Heart left ventricle (tissue), 16 donors: ENCODE measurements around the gene MYLK4. TPM values are rescaled to one million over a fixed set of nuclear protein-coding genes. Genes with fewer than 3 reads are reported as not detected.

Source experiments
- ATAC-seq, 4 donors: fragments of 200-7000 bp; cut with Tn5 transposase; one replicate each; pipeline ENCODE4 v1.9.1; 2020 to 2022; ENCODE audit warnings: moderate library complexity in 4 of 4, mild to moderate bottlenecking in 3 of 4, moderate number of reproducible peaks in 1 of 4
- DNase-seq, 5 donors: peaks; one replicate each; pipeline ENCODE4 v3.0.0-alpha.2; 2020
- H3K27ac ChIP-seq, 12 donors: fragments of 200-600 bp; sonication (generic) in 4 of 12; one replicate each; pipeline versions ENCODE4 v1.5.0 to v1.8.0; 2016 to 2022; ENCODE audit warnings: mild to moderate bottlenecking in 2 of 12
- H3K27me3 ChIP-seq, 9 donors: fragments of 200-600 bp; sonication (generic) in 2 of 9; one replicate each; pipeline versions ENCODE4 v1.5.1 to v1.8.0; 2016 to 2022; ENCODE audit warnings: mild to moderate bottlenecking in 3 of 9
- H3K36me3 ChIP-seq, 9 donors: fragments of 200-600 bp; sonication (generic) in 2 of 9; one replicate each; pipeline versions ENCODE4 v1.5.0 to v1.8.0; 2018 to 2022; ENCODE audit warnings: mild to moderate bottlenecking in 2 of 9
- H3K4me1 ChIP-seq, 12 donors: fragments of 200-600 bp; sonication (generic) in 4 of 12; one replicate each; pipeline versions ENCODE4 v1.5.0 to v1.8.0; 2016 to 2022; ENCODE audit warnings: mild to moderate bottlenecking in 3 of 12
- H3K4me3 ChIP-seq, 12 donors: fragments of 200-600 bp; sonication (generic) in 4 of 12; one replicate each; pipeline versions ENCODE4 v1.5.0 to v1.8.0; 2017 to 2022; ENCODE audit warnings: mild to moderate bottlenecking in 9 of 12, moderate library complexity in 4 of 12
- H3K9me3 ChIP-seq, 12 donors: fragments of 200-600 bp; sonication (generic) in 4 of 12; one replicate each; pipeline versions ENCODE4 v1.5.0 to v1.8.0; 2016 to 2022; ENCODE audit warnings: mild to moderate bottlenecking in 1 of 12
- CTCF ChIP-seq, 12 donors: fragments of 200-600 bp; sonication (generic) in 4 of 12; IDR thresholded peaks; one replicate each; pipeline versions ENCODE4 v1.5.0 to v1.8.0; 2018 to 2022; ENCODE audit warnings: antibody characterized with exemption in 12 of 12, mild to moderate bottlenecking in 5 of 12
- POLR2A ChIP-seq, 2 donors: fragments of 450-650 bp; IDR thresholded peaks; one replicate each; pipeline ENCODE4 v1.6.1; 2017; ENCODE audit warnings: antibody characterized with exemption in 2 of 2, mild to moderate bottlenecking in 2 of 2, moderate library complexity in 2 of 2
- WGBS, 4 donors: extraction: QIAGEN DNeasy Blood & Tissue Kit in 2 of 4; methylation state at CpG; one replicate each; pipeline versions ENCODE4 v1.1.5 to v1.1.7; 2013 to 2018; 5-methylcytosine and 5-hydroxymethylcytosine counted together
- intact Hi-C, 10 donors: fragments of 100-400 bp; cut with DNase I; formaldehyde crosslinking; loops; one replicate each; pipeline versions ENCODE4 v1.11.1 to v1.14.2; 2022
- polyA plus RNA-seq, 2 donors: library from polyadenylated mRNA; stranded (reverse); fragments of 200-250 nt; gene quantifications; one replicate each; pipeline ENCODE4 v1.2.3, GENCODE V29; 2013
- total RNA-seq, 9 donors: library from RNA; depleted of rRNA in 2 of 9; stranded (reverse); fragments of >200 nt in 2 of 9; fragmentation: NEBNext Ultra II Directional in 3 of 9; extraction: Animal tissue kit (Norgen Biotek cat#: 25700) in 3 of 9; gene quantifications; one replicate each; pipeline versions ENCODE4 v1.1.0 to v1.2.4, GENCODE V29; 2016 to 2023
- donor health status: ischemic (EF 13 %, LVEDD 7.1; RV severe dilation, severe dysfunction).
- donor health status: healthy with polysubstance abuse.
- donor health status: DM: no; HTN: yes; CAD: no.
- donor health status: DM: no; HTN: no; CAD: no.
- donor health status: ischemic (EF 25% LVEDD 6.9; RV normal size, moderate dysfunction).
- donor health status: ischemic (EF 25% LVEDD 5.7; RV mildly dilated, moderate dysfunction).
- donor health status: healthy.
- donor health status: DM: yes; HTN: yes; CAD: no.
- donor health status: ischemic (EF 35%, LVEDD 5.7; RV mildly dilated, moderate dysfunction).
- donor health status: nonischemic (EF 11% LVEDD 7.7; RV severe dilation, severe dysfunction).
- donor health status: DM: yes; HTN: yes; CAD: no.
- donor health status: PGD.
- donor health status: ischemic (EF 29% LVEDD 5.4; RV normal size, mild dysfunction).
- donor health status: nonischemic (EF 23%, LVEDD 6.1; RV moderate dilation, normal function).

The MYLK4 gene
- total and polyA plus RNA-seq, 11 donors, result 0.14 to 1.6 (median 0.52) TPM

GRCh38 chr6:2643935-2644539 lies 106.7 kb downstream of the MYLK4 start:
- Histone ChIP-seq H3K4me1 (no peaks in the 10 kb centered on the region), H3K27me3 (peaks cover 0 to 19% (median 0%) of the 10 kb centered on the region in 9 donors), H3K27ac (no peak overlapping the region), H3K36me3 (no peaks in the 10 kb centered on the region), H3K9me3 (no peaks in the 10 kb centered on the region), H3K4me3 (no peak overlapping the region)
- TF ChIP-seq CTCF (IDR thresholded peaks at IDR 0.05) (no peak), POLR2A (IDR thresholded peaks at IDR 0.05) (no peak)
- DNase-seq (no peak), ATAC-seq (no peak)
- intact Hi-C loops, result loop anchor here in 1 of 10 donors (10.0 kb wide), 1 partner anchor 949 kb away; no protein-coding TSS in a partner anchor
- 81 to 89% (median 87%) methylated on average over 5 of the region's 5 CpGs for WGBS, 4 donors

GRCh38 chr6:2643130-2643529 lies 107.6 kb downstream of the MYLK4 start:
- 76 to 92% (median 89%) methylated on average over 2 of the region's 2 CpGs for WGBS, 4 donors
- Histone ChIP-seq H3K36me3 (no peaks in the 10 kb centered on the region), H3K27ac (no peak overlapping the region), H3K9me3 (no peaks in the 10 kb centered on the region), H3K4me1 (no peaks in the 10 kb centered on the region), H3K4me3 (no peak overlapping the region), H3K27me3 (peaks cover 0 to 19% (median 0%) of the 10 kb centered on the region in 9 donors)
- ATAC-seq (no peak), DNase-seq (no peak)
- TF ChIP-seq CTCF (IDR thresholded peaks at IDR 0.05) (no peak), POLR2A (IDR thresholded peaks at IDR 0.05) (no peak)
- intact Hi-C loops, result loop anchor here in 1 of 10 donors (10.0 kb wide), 1 partner anchor 948 kb away; no protein-coding TSS in a partner anchor

GRCh38 chr6:2641044-2641725 lies 109.5 kb downstream of the MYLK4 start:
- 82 to 84% (median 83%) methylated on average over 14 of the region's 14 CpGs for WGBS, 4 donors
- TF ChIP-seq CTCF (IDR thresholded peaks at IDR 0.05), result no peak
- TF ChIP-seq POLR2A (IDR thresholded peaks at IDR 0.05), result no peak
- H3K4me3 ChIP-seq, result no peak overlapping the region
- H3K36me3 ChIP-seq, result no peaks in the 10 kb centered on the region
- intact Hi-C loops, result loop anchor here in 1 of 10 donors (10.0 kb wide), 1 partner anchor 946 kb away; no protein-coding TSS in a partner anchor
- ATAC-seq, result no peak
- no peak for DNase-seq
- H3K4me1 ChIP-seq, result no peaks in the 10 kb centered on the region
- H3K9me3 ChIP-seq, result no peaks in the 10 kb centered on the region
- no peak overlapping the region for H3K27ac ChIP-seq
- H3K27me3 ChIP-seq, result peaks cover 0 to 19% (median 0%) of the 10 kb centered on the region in 9 donors

- no peaks in the 10 kb centered on the region for H3K4me1 ChIP-seq
- no peak overlapping the region for H3K27ac ChIP-seq
- no peak for ATAC-seq
- H3K4me3 ChIP-seq, result no peak overlapping the region
- DNase-seq, result no peak
- peaks cover 0 to 14% (median 0%) of the 10 kb centered on the region in 9 donors for H3K27me3 ChIP-seq
- H3K9me3 ChIP-seq, result no peaks in the 10 kb centered on the region
- 77 to 86% (median 83%) methylated on average over 4 of the region's 4 CpGs for WGBS, 4 donors
- no peaks in the 10 kb centered on the region for H3K36me3 ChIP-seq
- intact Hi-C loops, result loop anchor here in 1 of 10 donors (10.0 kb wide), 1 partner anchor 946 kb away; no protein-coding TSS in a partner anchor
- TF ChIP-seq CTCF (IDR thresholded peaks at IDR 0.05) (no peak), POLR2A (IDR thresholded peaks at IDR 0.05) (no peak)
Measured at GRCh38 chr6:2640551-2640950, 110.2 kb downstream of the MYLK4 start.
